Upper lobe of right lung (tissue), 1 donor: ENCODE results near the gene RHBDF2. TPM values are rescaled to one million over a fixed set of nuclear protein-coding genes. Genes with fewer than 3 reads are reported as not detected.

Experiments used
- ATAC-seq: fragments of 200-7000 bp; cut with Tn5 transposase; one replicate; pipeline ENCODE4 v1.9.1; 2020; ENCODE audit warnings: mild to moderate bottlenecking, moderate library complexity
- DNase-seq: peaks from one replicate; pipeline ENCODE4 v3.0.0-alpha.2; 2020
- H3K27ac ChIP-seq: fragments of 200-600 bp; one replicate; pipeline ENCODE4 v1.8.0; 2022
- H3K27me3 ChIP-seq: fragments of 200-600 bp; one replicate; pipeline ENCODE4 v1.8.0; 2022; ENCODE audit warnings: mild to moderate bottlenecking
- H3K36me3 ChIP-seq: fragments of 200-600 bp; one replicate; pipeline ENCODE4 v1.8.0; 2022
- H3K4me1 ChIP-seq: fragments of 200-600 bp; one replicate; pipeline ENCODE4 v1.8.0; 2022
- H3K4me3 ChIP-seq: fragments of 200-600 bp; one replicate; pipeline ENCODE4 v1.8.0; 2022; ENCODE audit warnings: mild to moderate bottlenecking
- H3K9me3 ChIP-seq: fragments of 200-600 bp; one replicate; pipeline ENCODE4 v1.8.0; 2022
- CTCF ChIP-seq: fragments of 200-600 bp; IDR thresholded peaks from one replicate; pipeline ENCODE4 v1.8.0; 2022; ENCODE audit warnings: antibody characterized with exemption
- intact Hi-C: fragments of 100-400 bp; cut with DNase I; formaldehyde crosslinking; loops from one replicate; pipeline ENCODE4 v1.11.0; 2022
- total RNA-seq: library from RNA; stranded (reverse); fragmentation: NEBNext Ultra II Directional; extraction: Animal tissue kit (Norgen Biotek cat#: 25700); gene quantifications from one replicate; pipeline ENCODE4 v1.2.1, GENCODE V29; 2021
- donor health status: DM: no; HTN: yes; CAD: no; lungs with severe emphysema.

Gene RHBDF2
- total RNA-seq, 1 donor from 2014 or later, result 46.4 TPM

GRCh38 chr17:76458580-76459490 is 42.4 kb downstream of the RHBDF2 start:
- Histone ChIP-seq H3K9me3 (no peaks in the 10 kb centered on the region), H3K36me3 (no peaks in the 10 kb centered on the region), H3K27me3 (no peaks in the 10 kb centered on the region), H3K4me3 (no peak overlapping the region), H3K27ac (no peak overlapping the region), H3K4me1 (no peaks in the 10 kb centered on the region)
- peak; percentile 77 for DNase-seq
- ATAC-seq, result peak; percentile 81
- TF ChIP-seq CTCF, result peak; percentile 35
- intact Hi-C loops, result loop anchor here (10.0 kb wide), 1 partner anchor 54 kb away; no protein-coding TSS in a partner anchor

GRCh38 chr17:76453431-76453743 is 47.8 kb downstream of the RHBDF2 start:
- Histone ChIP-seq H3K4me3 (peak overlapping the region; percentile 91), H3K27ac (no peak overlapping the region), H3K27me3 (no peaks in the 10 kb centered on the region), H3K4me1 (peaks cover 16% of the 10 kb centered on the region), H3K36me3 (no peaks in the 10 kb centered on the region), H3K9me3 (no peaks in the 10 kb centered on the region)
- DNase-seq (no peak), ATAC-seq (no peak)
- TF ChIP-seq CTCF, result no peak
- intact Hi-C loops, result loop anchor here (10.0 kb wide), 1 partner anchor 49 kb away; no protein-coding TSS in a partner anchor

- DNase-seq, result peak; percentile 95
- Histone ChIP-seq H3K4me1 (peaks cover 16% of the 10 kb centered on the region), H3K36me3 (no peaks in the 10 kb centered on the region), H3K9me3 (no peaks in the 10 kb centered on the region), H3K27ac (peak within 1 kb of the TSS; percentile 78), H3K4me3 (peak within 1 kb of the TSS; percentile 91), H3K27me3 (no peaks in the 10 kb centered on the region)
- peak; percentile 99 for ATAC-seq
- peak; percentile 49 for TF ChIP-seq CTCF
- intact Hi-C loops, result loop anchor here (10.0 kb wide), 1 partner anchor 48 kb away; no protein-coding TSS in a partner anchor
These were observed 48.4 kb downstream of the RHBDF2 start, which contains the start of gene UBE2O for GRCh38 chr17:76452660-76453430. Gene UBE2O (minus strand): TSS chr17:76453152. CDS start chr17:76453141, 11 bp downstream.

GRCh38 chr17:76452127-76452659 is 49.0 kb downstream of the RHBDF2 start:
- H3K9me3 ChIP-seq, result no peaks in the 10 kb centered on the region
- no peak for TF ChIP-seq CTCF
- no peaks in the 10 kb centered on the region for H3K27me3 ChIP-seq
- DNase-seq (no peak), ATAC-seq (peak; percentile 67)
- intact Hi-C loops, result loop anchor here (10.0 kb wide), 1 partner anchor 47 kb away; no protein-coding TSS in a partner anchor
- no peak overlapping the region for H3K27ac ChIP-seq
- peak overlapping the region; percentile 91 for H3K4me3 ChIP-seq
- H3K4me1 ChIP-seq, result peaks cover 22% of the 10 kb centered on the region
- no peaks in the 10 kb centered on the region for H3K36me3 ChIP-seq

- intact Hi-C loops, result loop anchor here (10.0 kb wide), 1 partner anchor 47 kb away; no protein-coding TSS in a partner anchor
- Histone ChIP-seq H3K27ac (no peak overlapping the region), H3K27me3 (no peaks in the 10 kb centered on the region), H3K9me3 (no peaks in the 10 kb centered on the region), H3K36me3 (no peaks in the 10 kb centered on the region), H3K4me3 (peak overlapping the region; percentile 91), H3K4me1 (peaks cover 29% of the 10 kb centered on the region)
- DNase-seq (no peak), ATAC-seq (no peak)
- TF ChIP-seq CTCF, result no peak
These were observed 49.7 kb downstream of the RHBDF2 start for GRCh38 chr17:76451506-76451905.
